Limb (tissue), 2 donors: ENCODE measurements around the gene PLEKHA5.
A peak's percentile ranks its signal among the peaks of the same experiment; 100 is the strongest.
"Not testable (repeated sequence)": the region's sequence is repeated elsewhere in the genome, so short reads cannot be mapped to it uniquely, and the experiment has no call there.

Experiments
- DNase-seq, 2 donors: peaks; one replicate each; pipeline ENCODE4 v3.0.0-alpha.2; 2016; ENCODE audit errors: extremely low spot score in 2 of 2

Gene PLEKHA5

DNA sequence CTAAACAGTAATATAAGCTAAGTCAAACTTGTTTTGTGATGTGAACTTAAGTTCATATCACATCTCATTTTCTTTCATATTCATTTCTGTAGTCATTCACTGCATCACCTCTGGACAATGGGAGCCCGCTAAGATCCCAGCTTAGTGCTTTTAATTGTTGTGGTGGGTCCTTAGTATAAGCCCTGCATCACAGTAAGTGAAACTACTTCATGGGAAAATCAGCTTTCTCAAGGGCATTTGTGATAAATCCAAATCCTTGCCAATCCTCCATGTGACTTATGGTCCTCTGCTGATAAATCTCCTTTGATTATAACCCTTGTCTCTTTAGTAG is 98.3 kb downstream of the PLEKHA5 start:
- DNase-seq, result no peak

DNA sequence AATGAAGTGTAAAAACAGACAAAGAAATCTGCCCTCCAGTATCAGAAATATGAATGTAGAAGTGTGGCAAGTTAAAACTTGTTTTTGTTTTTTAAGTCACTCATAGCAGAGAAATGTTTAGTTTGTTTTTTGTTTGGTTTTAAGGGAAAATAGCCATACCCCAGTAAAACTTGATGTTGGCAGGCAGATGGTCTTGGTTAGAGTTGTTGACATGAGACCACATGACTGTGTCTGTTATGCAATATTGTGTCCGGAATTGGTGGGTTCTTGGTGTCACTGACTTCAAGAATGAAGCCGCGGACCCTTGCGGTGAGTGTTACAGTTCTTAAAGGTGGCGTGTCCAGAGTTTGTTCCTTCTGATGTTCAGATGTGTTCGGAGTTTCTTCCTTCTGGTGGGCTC is 99.5 kb downstream of the PLEKHA5 start:
- DNase-seq, result not testable (repeated sequence)

DNA sequence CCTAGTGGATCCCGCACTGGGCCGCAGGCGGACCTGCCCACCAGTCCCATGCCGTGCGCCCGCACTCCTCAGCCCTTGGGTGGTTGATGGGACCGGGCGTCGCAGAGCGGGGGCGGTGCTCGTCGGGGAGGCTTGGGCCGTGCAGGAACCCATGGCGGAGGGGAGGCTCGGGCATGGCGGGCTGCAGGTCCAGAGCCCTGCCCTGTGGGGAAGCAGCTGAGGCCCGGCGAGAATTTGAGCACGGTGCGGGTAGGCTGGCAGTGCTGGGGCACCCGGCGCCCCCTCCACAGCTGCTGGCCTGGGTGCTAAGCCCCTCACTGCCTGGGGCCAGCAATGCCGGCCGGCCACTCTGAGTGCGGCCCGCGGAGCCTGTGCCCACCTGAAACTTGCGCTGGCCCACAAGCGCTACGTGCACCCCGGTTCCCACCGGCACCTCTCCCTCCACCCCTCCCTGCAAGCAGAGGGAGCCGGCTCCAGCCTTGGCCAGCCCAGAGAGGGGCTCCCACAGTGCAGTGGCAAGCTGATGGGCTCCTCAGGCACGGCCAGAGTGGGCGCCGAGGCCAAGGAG is 100.8 kb downstream of the PLEKHA5 start:
- no peak for DNase-seq

DNA sequence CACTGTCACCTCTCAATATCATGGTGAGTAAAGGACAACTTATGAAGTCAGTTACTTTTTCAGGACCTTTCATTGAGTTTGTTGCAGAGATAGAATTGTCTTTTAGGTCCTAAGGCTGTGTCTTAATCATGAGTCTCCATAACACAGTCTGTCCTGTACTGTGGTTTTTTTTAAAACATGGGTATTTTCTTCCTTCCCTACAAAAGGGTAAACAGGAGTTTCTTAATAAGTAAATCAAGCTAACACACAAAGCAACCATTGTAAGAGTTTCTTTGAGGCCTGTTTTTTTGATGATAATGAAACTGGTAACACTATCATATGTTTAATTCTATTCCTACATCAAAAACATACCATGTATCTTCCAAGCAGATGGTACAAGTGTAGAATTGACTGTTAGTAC is 101.4 kb downstream of the PLEKHA5 start:
- DNase-seq, result no peak

DNA sequence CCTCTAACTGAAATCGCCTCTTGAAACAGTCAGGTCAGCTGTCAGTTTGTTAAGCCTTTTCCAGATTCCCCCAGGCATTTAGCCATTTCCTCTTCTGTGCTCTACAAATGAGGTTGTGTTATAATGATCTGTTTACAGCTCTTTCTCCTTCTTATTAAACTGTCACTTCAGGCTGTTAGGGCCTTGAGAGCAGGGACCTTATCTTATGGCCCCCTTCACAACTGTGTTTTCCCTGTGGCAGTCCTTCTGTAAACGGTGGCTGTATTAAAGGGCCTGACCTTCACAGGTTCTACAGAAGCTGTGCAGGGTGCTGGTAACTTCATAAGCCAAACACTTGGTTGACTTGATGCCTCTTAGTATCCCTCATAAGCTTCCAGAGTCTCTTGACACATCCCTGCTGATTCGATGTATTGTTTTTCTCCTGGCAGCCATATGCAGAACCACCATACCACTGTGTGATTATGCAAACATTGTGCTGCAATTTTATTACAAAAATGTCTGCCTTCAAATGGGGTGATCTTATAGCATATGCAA is 104.7 kb downstream of the PLEKHA5 start:
- DNase-seq, result no peak

DNA sequence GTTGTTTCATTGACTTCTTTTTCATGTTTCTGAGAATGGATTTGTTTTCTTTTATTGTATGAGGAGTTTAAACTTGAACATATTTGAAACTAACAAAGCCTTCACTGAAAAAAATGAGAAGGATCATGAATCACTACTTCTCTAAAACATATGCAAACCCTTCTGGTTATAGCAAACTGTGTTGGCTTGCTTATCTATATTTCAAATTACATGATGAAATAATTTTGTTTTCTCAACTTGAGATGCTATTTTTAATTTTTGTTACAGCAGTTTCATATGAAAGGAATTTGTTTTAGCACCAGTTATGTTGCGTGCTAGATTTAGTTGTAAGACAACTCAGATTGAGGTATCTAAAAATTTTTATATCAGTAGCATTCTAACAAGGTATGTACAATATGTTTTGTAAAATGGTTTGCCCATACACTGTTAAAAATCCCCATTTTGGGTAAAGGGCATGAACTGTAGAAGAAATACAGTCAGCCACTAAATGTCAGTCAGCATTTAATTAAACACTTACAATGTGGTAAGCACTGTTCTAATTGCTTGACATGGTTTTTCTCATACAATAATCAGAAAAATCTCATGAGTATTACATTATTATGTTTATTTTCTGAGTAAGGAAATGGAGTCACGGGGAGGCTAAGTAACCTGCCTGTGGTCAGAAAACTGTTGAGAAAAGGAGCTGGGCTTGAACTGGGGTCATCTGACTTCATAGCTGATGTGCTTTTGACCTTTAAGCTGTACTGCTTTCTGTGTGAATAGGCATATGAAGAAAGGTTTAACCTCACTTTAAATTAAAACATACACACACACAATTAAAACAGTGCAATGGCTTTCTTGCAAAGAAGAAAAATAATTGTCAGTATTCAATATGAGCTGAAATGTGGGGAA is 105.7 kb downstream of the PLEKHA5 start:
- DNase-seq, result no peak

DNA sequence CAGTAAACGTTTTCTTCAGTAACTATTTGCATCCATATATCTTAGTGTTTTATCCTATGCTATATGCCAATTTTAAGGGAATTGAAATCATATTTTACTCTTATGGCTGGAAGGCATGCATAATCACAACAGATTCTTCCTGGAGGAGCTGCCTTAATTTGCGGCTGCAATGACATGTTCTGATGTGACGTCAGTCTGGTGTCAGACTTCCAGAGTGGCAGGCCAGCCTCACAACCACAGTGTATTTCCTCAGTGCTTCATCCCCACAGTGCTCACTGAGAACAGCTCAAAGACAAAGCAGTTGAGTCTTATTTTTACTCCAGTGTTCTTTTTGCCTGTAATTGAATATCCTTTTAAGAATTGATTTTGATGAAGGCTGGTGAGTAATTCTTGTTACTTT is 107.1 kb downstream of the PLEKHA5 start:
- DNase-seq, result no peak

DNA sequence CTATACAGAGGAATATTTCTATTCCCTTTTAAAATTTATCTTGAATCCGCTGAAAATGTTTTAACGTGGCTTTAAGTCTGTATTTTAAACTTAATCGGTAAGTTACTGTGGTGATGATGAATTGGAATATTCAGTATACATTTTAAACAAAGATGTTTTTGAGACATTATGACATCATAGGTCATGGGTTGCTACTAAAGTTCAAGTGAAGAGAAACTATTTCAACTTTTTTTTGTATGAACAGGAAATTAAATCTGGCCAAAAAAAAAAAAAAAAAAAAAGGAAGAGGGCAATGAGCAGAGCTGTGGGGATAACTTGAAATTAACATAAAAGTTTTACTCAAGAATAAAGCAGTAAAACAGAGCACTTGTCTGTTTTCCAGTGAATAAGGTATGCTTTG is 109.0 kb downstream of the PLEKHA5 start:
- no peak for DNase-seq

DNA sequence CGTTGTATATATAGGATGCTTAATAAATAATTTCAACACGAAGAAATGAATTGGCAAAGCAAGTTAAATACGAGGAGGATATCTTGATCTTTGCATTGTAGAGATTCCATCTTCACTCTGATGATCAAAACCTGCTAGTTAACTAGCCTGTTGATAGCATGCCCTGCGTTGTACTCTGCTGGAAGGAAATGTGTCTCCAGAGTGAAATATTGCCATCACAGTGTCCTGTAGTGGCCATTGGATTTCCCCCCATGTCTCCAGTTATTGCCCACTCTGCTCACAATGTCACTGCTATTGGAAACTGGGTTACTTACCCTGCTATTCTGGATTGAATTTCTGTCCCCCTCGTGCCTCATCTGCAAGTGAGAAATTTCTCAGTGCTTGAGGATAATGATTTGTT is 109.6 kb downstream of the PLEKHA5 start:
- no peak for DNase-seq

DNA sequence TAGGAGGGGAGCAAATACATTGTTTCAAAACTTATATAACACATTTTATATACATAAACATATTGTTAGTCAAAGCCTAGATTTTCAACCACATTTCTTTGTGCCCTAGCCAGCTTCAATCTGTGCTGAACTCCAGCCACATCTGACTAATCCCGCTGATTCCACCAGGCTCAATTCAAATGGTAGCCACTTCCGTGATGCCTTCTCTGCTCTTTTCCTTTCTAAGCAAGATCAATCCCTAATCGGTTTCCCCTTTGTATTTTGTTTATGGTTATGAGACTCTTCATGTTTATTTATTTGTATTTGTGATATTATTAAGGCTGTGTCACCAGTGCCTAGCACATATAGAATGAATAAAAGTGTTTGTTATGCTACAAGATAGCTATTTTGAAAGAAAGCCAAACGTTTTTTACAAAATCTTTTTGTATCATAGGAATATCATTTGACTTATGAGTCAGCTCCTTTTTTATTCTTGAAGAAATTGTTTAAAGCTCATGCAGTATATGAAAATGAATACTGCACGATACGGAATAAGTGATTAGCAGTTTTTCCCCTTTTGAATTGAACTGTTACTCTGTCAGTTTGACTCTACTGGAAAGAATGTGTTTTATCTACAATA is 110.2 kb downstream of the PLEKHA5 start:
- no peak for DNase-seq

DNA sequence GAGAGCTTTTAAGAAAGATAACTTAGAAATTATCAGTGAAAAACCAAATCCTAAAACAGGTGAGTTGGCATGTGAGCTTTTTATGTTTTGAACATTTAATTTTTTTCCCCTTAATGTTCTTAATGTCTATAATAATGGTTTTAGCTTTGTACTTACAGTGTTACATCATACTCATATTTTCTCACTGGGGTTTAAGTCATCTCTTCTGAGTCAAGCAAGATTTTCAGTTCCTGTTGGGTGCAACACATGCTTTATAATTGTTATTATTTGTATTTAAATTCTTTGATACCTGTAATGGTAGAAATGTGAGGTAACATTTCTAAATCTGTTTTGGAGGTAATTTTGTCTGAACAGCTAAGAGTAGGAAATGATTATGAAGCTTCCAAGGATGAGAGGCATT is 113.0 kb downstream of the PLEKHA5 start:
- no peak for DNase-seq

DNA sequence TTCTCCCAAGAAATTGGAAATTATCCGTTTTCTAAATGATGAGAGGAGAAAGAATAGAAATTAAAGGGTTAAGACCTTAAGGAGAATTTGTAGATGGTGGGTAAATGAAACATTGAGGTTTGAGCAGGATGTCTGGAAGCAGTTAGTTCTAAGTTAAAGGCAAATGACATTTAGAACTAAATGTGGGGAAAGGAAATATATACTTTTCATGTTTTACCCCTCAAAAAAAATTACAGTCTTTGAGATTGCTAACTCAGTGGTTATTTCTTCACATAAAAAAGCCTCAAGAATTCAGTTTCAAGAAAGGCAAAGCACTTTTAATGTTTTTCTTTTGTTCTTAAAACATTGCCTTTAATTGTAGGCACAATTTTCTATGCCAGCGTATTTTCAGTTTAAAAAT is 114.0 kb downstream of the PLEKHA5 start:
- DNase-seq, result peak in 1 of 2 donors; percentile 53

DNA sequence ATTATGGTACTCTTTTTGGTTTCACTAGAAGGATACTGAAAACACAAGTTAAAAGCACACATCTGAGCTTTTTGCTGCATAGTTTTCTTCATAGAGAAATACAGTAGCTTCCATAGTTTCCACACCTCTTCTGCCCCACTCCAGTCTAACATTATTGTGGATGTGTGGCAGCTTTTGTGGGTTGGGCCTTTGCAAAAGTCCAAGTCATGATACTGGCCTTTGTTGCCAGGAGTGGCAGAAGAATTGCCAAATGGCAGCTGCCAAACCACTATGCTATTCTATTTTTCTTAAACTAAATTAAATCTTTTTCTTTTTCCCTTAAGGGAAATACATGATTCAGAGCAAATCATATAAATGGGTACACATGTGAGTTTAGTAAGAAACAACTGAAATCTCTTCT is 114.8 kb downstream of the PLEKHA5 start:
- no peak for DNase-seq

DNA sequence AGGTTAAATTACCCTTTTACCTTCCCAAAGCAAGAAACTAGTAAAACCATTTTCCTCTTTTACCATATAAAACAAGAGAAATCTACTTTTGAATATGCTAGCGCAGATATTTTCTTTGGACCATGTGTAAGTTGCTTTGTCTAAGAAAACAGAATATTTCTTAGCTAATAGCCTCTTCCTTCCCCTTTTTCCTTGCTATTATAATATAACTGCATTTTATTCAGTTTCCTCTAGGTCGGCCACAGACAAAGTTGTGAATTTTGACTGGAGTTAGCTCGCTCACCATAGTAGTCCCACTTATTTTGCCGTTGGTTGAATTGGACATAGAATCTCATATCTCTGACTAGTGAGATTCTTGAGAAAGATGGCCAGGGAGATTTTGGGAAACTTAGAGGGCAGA is 115.6 kb downstream of the PLEKHA5 start:
- DNase-seq, result no peak

DNA sequence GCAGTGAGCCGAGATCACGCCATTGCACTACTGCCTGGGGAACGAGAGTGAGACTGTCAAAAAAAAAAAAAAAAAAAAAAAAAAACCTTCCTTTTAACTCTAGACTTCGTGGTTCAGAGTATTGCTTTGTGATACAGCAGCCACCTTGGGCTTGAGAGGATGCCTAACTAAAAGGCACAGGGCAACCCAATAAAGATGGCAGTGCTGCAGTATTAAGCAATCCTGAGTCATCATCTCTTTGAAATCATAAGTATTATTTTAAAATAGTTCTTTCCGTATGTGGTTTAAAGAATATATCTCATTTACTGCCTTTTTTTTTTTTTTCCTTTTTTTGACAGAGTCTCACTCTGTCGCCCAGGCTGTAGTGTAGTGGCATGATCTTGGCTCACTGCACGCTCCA is 116.1 kb downstream of the PLEKHA5 start:
- DNase-seq, result no peak

DNA sequence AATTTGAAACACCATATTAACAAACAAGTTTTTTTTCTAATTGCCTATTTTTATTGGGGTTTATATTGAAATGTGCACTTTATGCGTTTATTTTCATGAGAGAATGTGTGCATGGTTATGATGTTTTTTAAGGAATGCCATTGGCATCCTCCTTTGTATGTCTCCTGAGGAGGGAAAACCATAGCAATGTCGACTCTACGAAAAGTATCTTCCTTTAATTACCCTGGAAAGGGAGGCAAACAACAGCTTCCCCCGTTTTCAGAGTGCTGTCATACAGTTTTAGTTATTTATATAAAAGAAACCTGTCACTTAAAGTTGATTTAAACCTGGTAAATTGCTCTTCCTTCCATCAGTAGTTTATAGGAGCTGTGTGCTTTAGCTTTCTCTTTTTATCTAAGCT is 117.4 kb downstream of the PLEKHA5 start:
- DNase-seq, result no peak

DNA sequence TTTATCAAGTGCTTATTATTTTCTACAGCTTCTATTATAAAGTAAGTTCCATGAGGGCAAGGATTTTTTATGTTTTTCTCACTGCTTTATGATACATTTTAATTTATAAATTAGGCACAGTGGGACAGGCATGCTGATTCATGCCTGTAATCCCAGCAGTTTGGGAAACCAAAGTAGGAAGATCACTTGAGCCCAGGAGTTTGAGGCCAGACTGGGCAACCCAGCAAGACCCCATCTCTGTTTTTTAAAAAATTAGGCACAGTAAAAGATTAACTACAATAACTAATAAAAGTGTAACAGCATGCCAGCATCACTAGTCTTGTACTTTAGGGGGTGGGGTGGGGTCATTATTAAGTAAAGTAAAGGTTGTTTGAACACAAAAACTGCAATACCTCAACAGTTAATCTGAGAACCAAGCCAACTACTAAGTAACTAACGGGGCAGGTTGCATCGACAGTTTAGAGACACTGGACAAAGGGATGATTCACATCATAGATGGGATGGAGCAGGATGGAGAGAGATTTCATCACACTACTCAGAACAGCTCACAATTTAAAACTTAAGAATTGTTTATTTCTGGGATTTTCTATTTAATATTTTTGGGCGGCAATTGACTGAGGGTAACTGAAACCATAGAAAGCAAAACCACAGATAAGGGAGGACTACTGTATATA is 119.5 kb downstream of the PLEKHA5 start:
- no peak for DNase-seq

DNA sequence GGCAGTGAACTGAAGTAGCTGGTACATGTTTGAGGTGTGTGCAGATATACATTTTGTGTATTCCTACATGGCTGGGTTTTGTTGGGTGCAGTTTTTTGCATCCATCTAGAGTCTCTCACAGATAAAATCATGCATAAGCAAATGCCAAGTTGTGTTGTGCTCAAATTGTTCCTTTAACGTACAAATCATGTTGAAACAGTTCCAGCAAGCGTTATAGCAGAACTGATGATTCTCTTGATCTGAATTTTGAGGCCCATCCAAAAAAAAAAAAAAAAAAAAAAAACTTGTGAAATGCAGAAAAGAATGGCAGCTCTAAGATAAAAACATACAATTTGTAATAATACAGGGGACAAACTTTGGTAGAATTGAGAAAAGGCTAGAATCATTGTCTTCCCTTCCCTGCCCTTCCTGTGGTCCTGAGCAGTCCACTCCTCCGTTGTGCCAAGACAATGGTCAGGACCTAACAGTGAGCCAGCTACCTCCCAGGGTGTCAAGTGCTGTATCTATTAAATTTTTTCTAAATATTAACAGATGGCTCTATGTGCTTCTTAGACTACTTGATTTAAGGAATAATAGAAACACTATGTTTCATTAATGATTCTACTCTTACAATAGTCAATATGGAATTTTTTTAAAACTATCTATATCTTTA is 122.1 kb downstream of the PLEKHA5 start:
- no peak for DNase-seq

DNA sequence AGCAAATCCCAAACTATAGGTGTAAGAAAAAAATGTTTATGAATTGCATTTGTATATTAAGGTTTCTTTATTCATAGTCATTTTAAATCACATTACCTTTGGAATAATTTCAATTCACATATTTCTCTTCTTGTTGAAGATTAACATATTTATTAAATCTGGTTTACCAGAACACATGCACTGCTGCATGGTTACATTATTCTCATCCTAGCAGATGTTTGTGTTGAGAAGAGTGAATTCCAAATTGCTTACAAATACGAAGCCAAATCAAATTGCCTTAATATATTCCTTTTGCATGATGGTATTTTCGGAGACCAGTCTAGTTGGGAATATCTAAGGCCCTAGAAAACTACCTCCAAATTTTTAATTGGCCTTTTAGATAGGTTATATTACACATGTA is 130.6 kb downstream of the PLEKHA5 start:
- no peak for DNase-seq

DNA sequence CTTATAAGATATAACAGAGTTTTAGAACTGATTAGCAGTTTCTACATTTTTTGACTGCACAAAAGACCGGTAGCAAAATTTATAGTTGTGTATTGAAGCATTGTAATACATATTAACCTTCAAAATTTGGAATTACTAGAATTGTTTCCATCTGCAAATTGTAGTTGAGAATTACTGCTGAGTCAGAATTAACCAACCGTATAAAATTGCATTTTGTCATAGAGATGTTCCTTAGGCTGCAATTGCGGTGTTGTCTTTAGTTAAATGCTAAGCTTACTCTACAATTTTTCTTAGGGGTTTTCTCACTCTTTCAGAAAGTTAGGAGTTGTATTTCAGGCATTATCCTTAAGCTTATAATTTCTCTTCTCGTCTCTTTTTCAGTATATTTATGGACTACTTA is 132.2 kb downstream of the PLEKHA5 start:
- DNase-seq, result no peak

DNA sequence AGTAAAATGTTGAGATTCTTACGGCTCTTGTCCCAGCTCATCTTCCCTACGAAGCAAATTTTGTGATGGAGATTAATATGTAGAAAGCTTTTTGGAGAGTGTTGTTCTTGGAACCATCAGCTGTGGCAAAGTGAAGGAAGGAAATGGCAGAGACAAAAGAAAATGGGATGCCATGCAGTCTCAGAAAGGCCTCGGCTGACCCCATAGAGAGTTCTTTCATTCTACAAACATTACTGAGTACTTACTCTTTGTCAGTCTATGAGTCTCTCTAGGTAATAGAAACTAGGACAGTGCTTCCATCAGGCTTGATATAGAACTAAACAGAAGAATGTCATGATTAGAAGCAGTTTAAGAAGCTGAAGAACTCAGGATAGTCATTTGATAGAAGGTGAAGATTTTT is 134.1 kb downstream of the PLEKHA5 start:
- DNase-seq, result no peak
